Placental epithelial cell (primary cell): Measurements from ENCODE around the gene LHX5. TPM values are rescaled to one million over a fixed set of nuclear protein-coding genes. Genes with fewer than 3 reads are reported as not detected.

Source experiments
- total RNA-seq: library from RNA; depleted of rRNA; stranded (reverse); fragments of >200 nt; gene quantifications from 2 replicates; pipeline ENCODE4 v1.2.3, GENCODE V29; 2012

LHX5 gene
- total RNA-seq = under 0.01 and 1.2 TPM in 2 replicates

DNA sequence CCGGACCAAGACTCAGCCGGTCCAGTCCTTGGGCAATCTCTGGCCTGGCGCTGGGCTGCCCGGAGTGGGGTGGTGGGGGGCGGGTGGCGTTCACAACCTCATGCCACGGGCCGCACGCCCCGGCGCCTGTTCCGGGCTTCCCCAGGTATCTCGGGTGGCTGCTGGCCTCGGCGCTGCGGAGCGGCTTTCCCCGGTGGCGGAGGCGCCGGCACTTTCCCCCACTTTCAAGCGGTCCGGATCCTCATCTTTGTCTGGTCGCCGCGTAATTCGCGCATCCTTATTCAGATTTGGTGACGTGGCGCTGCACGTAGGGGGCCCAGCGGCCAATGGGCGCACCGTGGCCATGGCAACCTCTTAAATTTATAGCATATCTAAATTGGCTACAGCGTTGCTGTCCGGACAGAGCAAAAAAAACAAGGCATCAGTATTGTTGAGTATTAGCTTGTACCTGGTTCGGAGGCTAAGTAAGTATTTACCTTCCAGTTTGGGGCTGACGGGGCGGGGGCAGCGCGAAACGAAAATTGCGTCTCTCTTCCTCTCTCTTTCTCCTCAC, at the start of gene LHX5:
TSS of gene LHX5 (minus strand) at position 253 of the 553 bp plus-strand sequence. CDS start 373 bp downstream, outside the sequence.

GRCh38 chr12:113422030-113422885, 49.4 kb downstream of the LHX5 start, which contains the start of gene SDSL:
Gene SDSL (plus strand): TSS chr12:113422380. CDS start chr12:113427983, 5,603 bp downstream.

Other genes starting within 250 kb of the LHX5 start
- gene SLC8B1, start 136.8 kb downstream of the LHX5 start, total RNA-seq = 13.4 and 19.6 TPM in 2 replicates
- gene PLBD2, start 113.3 kb downstream of the LHX5 start, total RNA-seq = 20.8 and 31.0 TPM in 2 replicates
- not detected in 2 replicates for gene SDS, start 68.0 kb downstream of the LHX5 start, total RNA-seq
- 4.9 and 5.1 TPM in 2 replicates for gene SDSL, start 49.5 kb downstream of the LHX5 start, total RNA-seq